Measurements from ENCODE around the gene IL32. TPM values are rescaled to one million over a fixed set of nuclear protein-coding genes. Genes with fewer than 3 reads are reported as not detected.

The IL32 gene
- total RNA-seq, 1 experiment from 2014 or later = 4.7 TPM

- TF ChIP-seq ZNF532 (CRISPR knock-in tag; IDR thresholded peaks at IDR 0.05; ENCODE audit: borderline replicate concordance) (no peak), FOXK1 (CRISPR knock-in tag; IDR thresholded peaks at IDR 0.05) (no peak), ETV6 (CRISPR knock-in tag; IDR thresholded peaks at IDR 0.05) (no peak)
Measured at GRCh38 chr16:3029491-3030221, 35.8 kb upstream of the IL32 start (continued).

GRCh38 chr16:3030222-3031212 is 34.9 kb upstream of the IL32 start:
- CTCF ChIA-PET = interaction anchor here (0.9 to 9.8 kb wide), 32 partner anchors 10 to 144 kb away, joined by 3 to 355 read pairs (median 8); partner anchors contain the start of genes BICDL2, CLDN6, CLDN9 and FLYWCH1
- ATAC-seq (no peak), DNase-seq (ENCODE audit: low spot score) (no peak)

GRCh38 chr16:3032624-3033023 is 32.8 kb upstream of the IL32 start:
- peak overlapping the region; percentile 6 for H3K27ac Mint-ChIP-seq

More at GRCh38 chr16:3030222-3031212, 34.9 kb upstream of the IL32 start:
- POLR2A ChIA-PET = interaction anchor here (1.0 to 17.1 kb wide), 5 partner anchors 12 to 28 kb away, joined by 5 to 502 read pairs (median 9); partner anchors contain the start of genes CLDN6, CLDN9 and TNFRSF12A
- Mint-ChIP-seq H3K36me3 (peaks cover 20% of the 10 kb centered on the region), H3K4me1 (peaks cover 24% of the 10 kb centered on the region), H3K4me3 (no peak overlapping the region), H3K27me3 (ENCODE audit: low read depth) (no peaks in the 10 kb centered on the region), H3K27ac (no peak overlapping the region), H3K9me3 (no peaks in the 10 kb centered on the region)
- no peak for TF ChIP-seq SOX15 (CRISPR knock-in tag; IDR thresholded peaks at IDR 0.05)

More at GRCh38 chr16:3032624-3033023, 32.8 kb upstream of the IL32 start:
- Mint-ChIP-seq H3K27me3 (ENCODE audit: low read depth) (peaks cover 3% of the 10 kb centered on the region; the same call in 1 of the 2 replicates), H3K4me1 (peaks cover 31% of the 10 kb centered on the region), H3K9me3 (no peaks in the 10 kb centered on the region), H3K4me3 (no peak overlapping the region), H3K36me3 (0 out of 2 replicates have a peak, but pooled peaks cover 5% of the 10 kb centered on the region)
- POLR2A ChIA-PET = interaction anchor here (0.7 to 6.0 kb wide), 4 partner anchors 14 to 97 kb away, joined by 3 to 87 read pairs (median 6); partner anchors contain the start of genes CLDN6 and TNFRSF12A
- CTCF ChIA-PET = interaction anchor here (1.1 to 9.8 kb wide), 17 partner anchors 8 to 139 kb away, joined by 4 to 355 read pairs (median 20); partner anchors contain the start of genes BICDL2, CLDN6, CLDN9 and HCFC1R1
- DNase-seq (ENCODE audit: low spot score) = no peak
- TF ChIP-seq HMGA2 (CRISPR knock-in tag; IDR thresholded peaks at IDR 0.05) (no peak), ZNF263 (CRISPR knock-in tag; IDR thresholded peaks at IDR 0.05; ENCODE audit: low read depth) (no peak), ZSCAN18 (CRISPR knock-in tag; IDR thresholded peaks at IDR 0.05) (no peak), PRDM15 (CRISPR knock-in tag; IDR thresholded peaks at IDR 0.05) (no peak), TP53 (CRISPR knock-in tag; IDR thresholded peaks at IDR 0.05) (no peak), ZBTB21 (CRISPR knock-in tag; IDR thresholded peaks at IDR 0.05; ENCODE audit: borderline replicate concordance) (no peak), CBFB (CRISPR knock-in tag; IDR thresholded peaks at IDR 0.05; ENCODE audit: low read depth) (no peak), PRRX2 (CRISPR knock-in tag; IDR thresholded peaks at IDR 0.05) (no peak)
- ATAC-seq = no peak

Measured in WTC11 (cell line).